K562 (cell line): ENCODE results near the gene C1orf74. TPM values are rescaled to one million over a fixed set of nuclear protein-coding genes. Genes with fewer than 3 reads are reported as not detected.

Experiments used
- ATAC-seq: fragments of 200-7000 bp; cut with Tn5 transposase; 3 replicates; pipeline ENCODE4 v1.9.1; 2020; ENCODE audit warnings: moderate library complexity
- BruUV-seq: library from RNA; stranded (reverse); fragments of 400-500 nt; replicated peaks from 2 replicates; lab custom pipeline; 2021; lab: Mats Ljungman, UMichigan
- CTCF ChIA-PET: fragments of 300-600 bp; formaldehyde crosslinking; extraction: SDS; loops from one replicate; lab custom pipeline; 2021; ENCODE audit warnings: low intra/inter-chr PET ratio; lab: Yijun Ruan, JAX
- POLR2A ChIA-PET: fragments of 300-600, 350-650 bp; sonication (Branson Sonifier 250); formaldehyde crosslinking; extraction: SDS; loops from one replicate; lab custom pipeline; 2021; ENCODE audit warnings: antibody characterized with exemption, inconsistent platforms; lab: Yijun Ruan, JAX
- DNase-seq, 4 experiments: peaks; one replicate each; pipeline versions ENCODE4 v3.0.0 to v3.0.0-alpha.2; 2011 to 2018; ENCODE audit warnings: low spot score in 3 of 4, mixed read lengths in 3 of 4; ENCODE audit errors: extremely low read depth in 1 of 4
- FAIRE-seq: peaks from 2 replicates; lab custom pipeline; 2011; peaks lifted over from hg19 to GRCh38; lab: Jason Lieb, UNC
- H2AFZ ChIP-seq: 2 replicates; pipeline ENCODE4 v1.6.0; 2011; ENCODE audit warnings: low read depth, low read length, control low read depth, inconsistent platforms
- H3K27ac ChIP-seq: fragments of 200-600 bp; 3 replicates; pipeline ENCODE4 v1.8.0; 2011; ENCODE audit warnings: low read depth, mild to moderate bottlenecking, control low read depth, inconsistent platforms, low read length, moderate library complexity, mixed read lengths; ENCODE audit errors: extremely low read depth
- H3K27me3 ChIP-seq, 2 experiments: fragments of 300-600 bp in 1 of 2; 2 replicates in 1 of 2; 3 replicates in 1 of 2; pipeline versions ENCODE4 v1.6.0 to v1.8.0; 2011; ENCODE audit warnings: inconsistent platforms in 2 of 2, low read length in 2 of 2, mild to moderate bottlenecking in 1 of 2, mixed read lengths in 1 of 2, moderate library complexity in 1 of 2; ENCODE audit not compliant: control insufficient read depth in 2 of 2, insufficient read depth in 2 of 2
- H3K36me3 ChIP-seq: fragments of 300-600 bp; 3 replicates; pipeline ENCODE4 v1.8.0; 2011; ENCODE audit warnings: mild to moderate bottlenecking, low read length, inconsistent platforms; ENCODE audit not compliant: control insufficient read depth, insufficient read depth
- H3K4me1 ChIP-seq, 2 experiments: fragments of 200-600 bp in 1 of 2; replicated peaks in 1 of 2; 2 replicates in 1 of 2; 3 replicates in 1 of 2; pipeline versions ENCODE4 v1.5.1 to v1.8.0; 2011; ENCODE audit warnings: inconsistent platforms in 2 of 2, low read length in 2 of 2, mild to moderate bottlenecking in 1 of 2, mixed read lengths in 1 of 2, moderate library complexity in 1 of 2; ENCODE audit not compliant: control insufficient read depth in 2 of 2, insufficient read depth in 2 of 2
- H3K4me2 ChIP-seq: 2 replicates; pipeline ENCODE4 v1.6.1; 2011; ENCODE audit warnings: low read length, control low read depth, inconsistent platforms, mixed read lengths; ENCODE audit not compliant: insufficient read depth
- H3K4me3 ChIP-seq: fragments of 200-600 bp; sonication (generic), shearing (Covaris generic); 2 replicates; pipeline ENCODE4 v1.5.1; 2016; ENCODE audit warnings: control low read depth, inconsistent platforms
- H3K79me2 ChIP-seq: fragments of 200-600 bp; 3 replicates; pipeline ENCODE4 v1.8.0; 2011; ENCODE audit warnings: low read length, inconsistent platforms; ENCODE audit not compliant: control insufficient read depth, insufficient read depth
- H3K9ac ChIP-seq, 2 experiments: 2 replicates each; pipeline versions ENCODE4 v1.6.0 to v1.6.1; 2011; ENCODE audit warnings: low read depth in 2 of 2, low read length in 2 of 2, control low read depth in 1 of 2, inconsistent platforms in 1 of 2, mild to moderate bottlenecking in 1 of 2, mixed read lengths in 1 of 2; ENCODE audit not compliant: insufficient read depth in 1 of 2
- H3K9me1 ChIP-seq: one replicate; pipeline ENCODE4 v1.6.0; 2011; ENCODE audit warnings: inconsistent platforms, mild to moderate bottlenecking, low read length, moderate library complexity; ENCODE audit not compliant: control insufficient read depth, insufficient read depth
- H3K9me3 ChIP-seq: replicated peaks from 2 replicates; pipeline ENCODE4 v1.5.1; 2011; ENCODE audit warnings: low read depth, low read length, inconsistent platforms; ENCODE audit not compliant: control insufficient read depth, insufficient read depth
- H4K20me1 ChIP-seq: replicated peaks from 2 replicates; pipeline ENCODE4 v1.6.1; 2011; ENCODE audit warnings: low read length, inconsistent platforms, mixed read lengths; ENCODE audit not compliant: control insufficient read depth, insufficient read depth
- IRF2 ChIP-seq: sonication (generic); formaldehyde crosslinking; IDR thresholded peaks from 2 replicates; pipeline ENCODE4 v1.8.1; 2022; ENCODE audit warnings: mild to moderate bottlenecking, missing genetic modification reagents
- NR2C2 ChIP-seq, 2 experiments: fragments of 200-800 bp in 1 of 2; sonication (Bioruptor generic) in 1 of 2; sonication (generic) in 1 of 2; formaldehyde crosslinking in 1 of 2; IDR thresholded peaks; 2 replicates each; pipeline versions ENCODE4 v1.6.1 to v1.8.0; 2016 to 2022; ENCODE audit warnings: mild to moderate bottlenecking in 1 of 2, missing compliant biosample characterization in 1 of 2, missing genetic modification characterization in 1 of 2, missing genetic modification reagents in 1 of 2
- RFX5 ChIP-seq: IDR thresholded peaks from 2 replicates; pipeline ENCODE4 v1.6.1; 2011; ENCODE audit warnings: low read depth, mild to moderate bottlenecking, improper control_type of control experiment, low read length
- SP2 ChIP-seq: IDR thresholded peaks from 2 replicates; pipeline ENCODE4 v1.6.1; 2011; ENCODE audit warnings: mild to moderate bottlenecking, low read depth, low read length, moderate library complexity; ENCODE audit not compliant: poor library complexity, severe bottlenecking; ENCODE audit errors: extremely low read depth
- SRSF7 ChIP-seq: fragments of 200-400 bp; formaldehyde crosslinking; optimal IDR thresholded peaks from 2 replicates; pipeline ENCODE3; 2017; ENCODE audit warnings: mild to moderate bottlenecking, low read depth, low read length
- ZNF668 ChIP-seq: fragments of 250-450 bp; sonication (Bioruptor Pico); IDR thresholded peaks from 2 replicates; pipeline ENCODE4 v1.8.0; 2022; ENCODE audit warnings: mild to moderate bottlenecking, inconsistent platforms
- WGBS: fragments of 100-300 bp; shearing (Covaris generic); methylation state at CpG from one replicate; pipeline ENCODE4 v1.1.6; 2016; ENCODE audit warnings: low coverage, mixed read lengths; ENCODE audit not compliant: insufficient coverage; ENCODE audit errors: missing lambda C conversion rate; 5-methylcytosine and 5-hydroxymethylcytosine counted together
- in situ Hi-C: fragments of 300-500 bp; cut with MboI; formaldehyde crosslinking; loops from 4 replicates; pipeline ENCODE4 v1.15.0; 2018; ENCODE audit warnings: inconsistent platforms, mixed read lengths
- intact Hi-C: fragments of 100-400 bp; cut with micrococcal nuclease; formaldehyde crosslinking; loops from 2 replicates; pipeline ENCODE4 v1.14.2; 2022
- polyA plus RNA-seq, 8 experiments: library from polyadenylated mRNA; depleted of rRNA in 4 of 8; stranded (reverse) in 5 of 8; unstranded in 3 of 8; fragments of >200 nt; fragmentation: Nextera tagmentation in 2 of 8; fragmentation: Illumina TruSeq in 1 of 8; extraction: Ambion mirVana in 2 of 8; extraction: Trizol in 1 of 8; gene quantifications; 2 replicates each; pipeline versions ENCODE4 v1.2.1 to v1.2.3, GENCODE V29; 2011 to 2014; ENCODE audit warnings: inconsistent platforms in 1 of 8, missing spikeins in 1 of 8
- total RNA-seq, 7 experiments: library from RNA; depleted of rRNA in 6 of 7; stranded (reverse); fragments of >200 nt in 6 of 7; fragmentation: Illumina TruSeq in 2 of 7; extraction: Trizol in 2 of 7; gene quantifications; 2 replicates each; pipeline versions ENCODE4 v1.2.1 to v1.2.3, GENCODE V29; 2011 to 2021; ENCODE audit warnings: low replicate concordance in 1 of 7
- TF ChIP-seq, protein P1 (sequence below): sonication (generic); formaldehyde crosslinking; IDR thresholded peaks from 2 replicates; pipeline ENCODE4 v1.9.0; 2022; ENCODE audit warnings: mild to moderate bottlenecking, missing genetic modification reagents

C1orf74 gene
- total and polyA plus RNA-seq, 9 of the 15 experiments (the other 6 are each of a cell fraction or from before 2014, with no cell fraction given), result 4.0 to 7.6 (median 5.7) TPM

DNA sequence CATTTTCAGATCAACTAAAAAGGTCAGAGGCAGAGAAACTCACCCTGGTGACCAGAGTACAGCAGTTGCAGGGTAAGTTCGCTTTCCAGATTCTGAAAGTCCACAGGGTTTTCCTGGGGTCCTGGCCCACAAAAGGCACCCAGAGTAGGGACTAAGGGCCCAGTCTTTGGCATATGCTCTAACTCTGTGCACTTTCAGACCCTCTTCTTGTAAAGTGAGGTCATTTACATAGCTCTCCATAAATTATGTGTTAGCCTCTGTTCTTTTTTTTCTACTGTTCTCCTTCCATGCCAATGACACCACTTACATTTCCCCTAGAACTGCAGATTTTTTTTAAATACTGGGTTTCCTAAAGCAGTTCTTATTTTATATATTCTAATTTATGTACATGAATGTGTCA is 6.3 kb downstream of the C1orf74 start:
- Histone ChIP-seq H4K20me1 (no peaks in the 10 kb centered on the region), H3K9me1 (no peaks in the 10 kb centered on the region), H2AFZ (no peak overlapping the region), H3K4me3 (no peak overlapping the region), H3K9me3 (no peaks in the 10 kb centered on the region), H3K36me3 (peaks cover 7% of the 10 kb centered on the region), H3K27ac (no peak overlapping the region), H3K4me2 (no peak overlapping the region), H3K79me2 (no peaks in the 10 kb centered on the region), H3K9ac (no peak overlapping the region), H3K4me1 (no peaks in the 10 kb centered on the region; a peak in 2 of 5 replicates), H3K27me3 (no peaks in the 10 kb centered on the region)
- TF ChIP-seq, protein P1, sequence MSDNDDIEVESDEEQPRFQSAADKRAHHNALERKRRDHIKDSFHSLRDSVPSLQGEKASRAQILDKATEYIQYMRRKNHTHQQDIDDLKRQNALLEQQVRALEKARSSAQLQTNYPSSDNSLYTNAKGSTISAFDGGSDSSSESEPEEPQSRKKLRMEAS, result no peak
- TF ChIP-seq ZNF668 (CRISPR knock-in tag), result no peak
- TF ChIP-seq SP2, result no peak
- no peak for TF ChIP-seq SRSF7
- no peak for TF ChIP-seq IRF2 (CRISPR knock-in tag)
- TF ChIP-seq NR2C2 (CRISPR knock-in tag; IDR thresholded peaks at IDR 0.05), result no peak
- no peak for TF ChIP-seq NR2C2 (tag; IDR thresholded peaks at IDR 0.05)
- no peak for TF ChIP-seq RFX5
- CTCF ChIA-PET, result no interaction called here
- POLR2A ChIA-PET, result interaction anchor here (0.6 to 1.4 kb wide), 2 partner anchors 9 to 38 kb away, joined by 3 to 5 read pairs; no protein-coding TSS in a partner anchor
- FAIRE-seq (no peak), ATAC-seq (no peak), DNase-seq (no peak)
- WGBS, result 33% methylated on average over 1 of the region's 1 CpG
- intact Hi-C loops, result no loop called here
- in situ Hi-C loops, result no loop called here
- no TSS peak for BruUV-seq
